Endodermal cell (in vitro differentiated cells): Measurements from ENCODE around the gene RDH11. TPM values are rescaled to one million over a fixed set of nuclear protein-coding genes. Genes with fewer than 3 reads are reported as not detected.

Experiments used
- DNase-seq: peaks from one replicate; pipeline ENCODE4 v3.0.0-alpha.2; 2017
- H3K27ac ChIP-seq: 2 replicates; pipeline ENCODE4 v1.5.1; 2013; ENCODE audit warnings: mild to moderate bottlenecking, low read depth, low read length, moderate library complexity
- H3K27me3 ChIP-seq: 2 replicates; pipeline ENCODE4 v1.6.1; 2013; ENCODE audit warnings: mild to moderate bottlenecking, low read length, moderate library complexity; ENCODE audit not compliant: insufficient read depth, control insufficient read depth, poor library complexity, severe bottlenecking
- H3K36me3 ChIP-seq: 2 replicates; pipeline ENCODE4 v1.7.0; 2013; ENCODE audit warnings: mild to moderate bottlenecking, low read length, moderate library complexity; ENCODE audit not compliant: control insufficient read depth, insufficient read depth
- H3K4me1 ChIP-seq: one replicate; pipeline ENCODE4 v1.7.0; 2013; ENCODE audit warnings: low read length; ENCODE audit not compliant: control insufficient read depth, insufficient read depth
- H3K4me3 ChIP-seq: 2 replicates; pipeline ENCODE4 v1.5.1; 2013; ENCODE audit warnings: mild to moderate bottlenecking, low read length, moderate library complexity
- H3K9ac ChIP-seq: 2 replicates; pipeline ENCODE4 v1.6.1; 2013; ENCODE audit warnings: mild to moderate bottlenecking, low read length, moderate library complexity; ENCODE audit not compliant: poor library complexity, severe bottlenecking; ENCODE audit errors: extremely low read depth
- H3K9me3 ChIP-seq: 2 replicates; pipeline ENCODE4 v1.6.1; 2013; ENCODE audit warnings: mild to moderate bottlenecking, low read length, moderate library complexity; ENCODE audit not compliant: control insufficient read depth
- H3K27ac Mint-ChIP-seq: 2 replicates; pipeline ENCODE4 v1.8.0; 2020; ENCODE audit warnings: mixed read lengths
- H3K27me3 Mint-ChIP-seq: 2 replicates; pipeline ENCODE4 v1.8.0; 2021; ENCODE audit warnings: mild to moderate bottlenecking, mixed read lengths; ENCODE audit not compliant: insufficient read depth
- H3K36me3 Mint-ChIP-seq: 2 replicates; pipeline ENCODE4 v1.8.0; 2020; ENCODE audit warnings: low read depth, mixed read lengths
- H3K4me1 Mint-ChIP-seq: 2 replicates; pipeline ENCODE4 v1.8.0; 2020; ENCODE audit warnings: mixed read lengths
- H3K4me3 Mint-ChIP-seq: 2 replicates; pipeline ENCODE4 v1.8.0; 2020; ENCODE audit warnings: mild to moderate bottlenecking, moderate library complexity, mixed read lengths
- H3K9me3 Mint-ChIP-seq: 2 replicates; pipeline ENCODE4 v1.8.0; 2020; ENCODE audit warnings: mild to moderate bottlenecking, mixed read lengths
- CTCF ChIP-seq: fragments of 200-600 bp; sonication (generic); conservative IDR thresholded peaks from 2 replicates; pipeline ENCODE4 v1.5.0; 2021; ENCODE audit warnings: antibody characterized with exemption, mild to moderate bottlenecking
- WGBS, 2 experiments: methylation state at CpG; one replicate each; pipeline versions ENCODE4 v1.1.5 to v1.1.7; 2013; ENCODE audit warnings: missing lambda C conversion rate in 2 of 2, mixed read lengths in 1 of 2; ENCODE audit not compliant: insufficient coverage in 1 of 2, insufficient read length in 1 of 2; 5-methylcytosine and 5-hydroxymethylcytosine counted together
- total RNA-seq, 2 donors: library from RNA; stranded (reverse); fragmentation: NEBNext Ultra II Directional in 1 of 2; extraction: Animal tissue kit (Norgen Biotek cat#: 25700) in 1 of 2; gene quantifications; 2 replicates in 1 of 2; 3 replicates in 1 of 2; pipeline ENCODE4 v1.2.1, GENCODE V29; 2021

Gene RDH11
- total RNA-seq, 2 donors from 2014 or later: 73.5 to 75.0 TPM

- Mint-ChIP-seq H3K4me3 (no peak overlapping the region), H3K36me3 (peaks cover 77% of the 10 kb centered on the region), H3K4me1 (peaks cover 5% of the 10 kb centered on the region), H3K27me3 (no peaks in the 10 kb centered on the region), H3K27ac (no peak overlapping the region), H3K9me3 (no peaks in the 10 kb centered on the region)
- no peak overlapping the region for H3K9ac ChIP-seq
- H3K4me1 ChIP-seq: no peaks in the 10 kb centered on the region
- no peaks in the 10 kb centered on the region for H3K9me3 ChIP-seq
- H3K27me3 ChIP-seq: no peaks in the 10 kb centered on the region
- peaks cover 78% of the 10 kb centered on the region for H3K36me3 ChIP-seq
- no peak overlapping the region for H3K4me3 ChIP-seq
- whole genome bisulfite sequencing, 2 experiments: 93% methylated on average over 2 to 3 of the region's 3 CpGs
- DNase-seq: no peak
- TF ChIP-seq CTCF: no peak
- no peak overlapping the region for H3K27ac ChIP-seq
Measured at GRCh38 chr14:67680121-67680602, 15.4 kb downstream of the RDH11 start.

- H3K9ac ChIP-seq: no peak overlapping the region
Measured at GRCh38 chr14:67679006-67679405, 16.6 kb downstream of the RDH11 start.

GRCh38 chr14:67675219-67675582, 20.4 kb downstream of the RDH11 start:
- TF ChIP-seq CTCF: no peak
- peaks cover 12% of the 10 kb centered on the region for H3K4me1 Mint-ChIP-seq
- Histone ChIP-seq H3K4me3 (peak overlapping the region; percentile 95), H3K36me3 (peaks cover 32% of the 10 kb centered on the region), H3K27ac (peak overlapping the region; percentile 99), H3K9me3 (no peaks in the 10 kb centered on the region), H3K27me3 (no peaks in the 10 kb centered on the region), H3K4me1 (peaks cover 2% of the 10 kb centered on the region), H3K9ac (peak overlapping the region; percentile 94)
- no peaks in the 10 kb centered on the region for H3K9me3 Mint-ChIP-seq
- no peak for DNase-seq
- peaks cover 36% of the 10 kb centered on the region for H3K36me3 Mint-ChIP-seq
- 20 to 42% methylated on average over 8 to 16 of the region's 16 CpGs for WGBS, 2 experiments
- H3K27ac Mint-ChIP-seq: peak overlapping the region; percentile 95
- no peaks in the 10 kb centered on the region for H3K27me3 Mint-ChIP-seq
- peak overlapping the region; percentile 80 for H3K4me3 Mint-ChIP-seq

More at GRCh38 chr14:67679006-67679405, 16.6 kb downstream of the RDH11 start:
- Histone ChIP-seq H3K4me1 (no peaks in the 10 kb centered on the region), H3K27ac (no peak overlapping the region), H3K27me3 (no peaks in the 10 kb centered on the region), H3K36me3 (peaks cover 67% of the 10 kb centered on the region), H3K4me3 (no peak overlapping the region), H3K9me3 (no peaks in the 10 kb centered on the region)
- no peak for TF ChIP-seq CTCF
- Mint-ChIP-seq H3K9me3 (no peaks in the 10 kb centered on the region), H3K36me3 (peaks cover 65% of the 10 kb centered on the region), H3K4me1 (peaks cover 5% of the 10 kb centered on the region), H3K4me3 (no peak overlapping the region), H3K27ac (no peak overlapping the region), H3K27me3 (no peaks in the 10 kb centered on the region)
- DNase-seq: no peak
- WGBS, 2 experiments: 86 to 96% methylated on average over 1 to 2 of the region's 2 CpGs
